OCI-LY3 (cell line): ENCODE results near the gene MUSK.

Experiments used
- H2AFZ ChIP-seq: fragments of 200-600, 300-600 bp; shearing (Covaris generic); 2 replicates; pipeline ENCODE4 v1.6.0; 2014; ENCODE audit warnings: antibody characterized with exemption, low read depth, low read length
- H3K27ac ChIP-seq: fragments of 200-600, 300-600 bp; sonication (generic); 2 replicates; pipeline ENCODE4 v1.5.1; 2014; ENCODE audit warnings: mild to moderate bottlenecking, low read length, moderate library complexity, mixed read lengths
- H3K27me3 ChIP-seq: fragments of 200-600, 300-600 bp; sonication (generic); 2 replicates; pipeline ENCODE4 v1.6.1; 2014; ENCODE audit warnings: low read depth, low read length, mixed read lengths
- H3K36me3 ChIP-seq: fragments of 200-600, 300-600 bp; sonication (generic); replicated peaks from 2 replicates; pipeline ENCODE3; 2014; ENCODE audit warnings: low read depth, low read length, mixed read lengths
- H3K4me1 ChIP-seq: fragments of 300-600, 200-600 bp; sonication (generic); 2 replicates; pipeline ENCODE4 v1.6.1; 2014; ENCODE audit warnings: low read length, mixed read lengths
- H3K4me2 ChIP-seq: fragments of 200-600, 300-600 bp; sonication (generic); 2 replicates; pipeline ENCODE4 v1.6.1; 2014; ENCODE audit warnings: low read length, mixed read lengths
- H3K4me3 ChIP-seq: fragments of 300-600, 200-600 bp; sonication (generic); 2 replicates; pipeline ENCODE4 v1.5.1; 2014; ENCODE audit warnings: antibody characterized with exemption, mild to moderate bottlenecking, low read length, moderate library complexity
- H3K79me2 ChIP-seq: fragments of 300-600, 200-600 bp; shearing (Covaris generic); 2 replicates; pipeline ENCODE4 v1.6.1; 2014; ENCODE audit warnings: mild to moderate bottlenecking, low read length, mixed read lengths
- H3K9ac ChIP-seq: fragments of 300-600, 200-600 bp; shearing (Covaris generic); 2 replicates; pipeline ENCODE4 v1.6.0; 2014; ENCODE audit warnings: mild to moderate bottlenecking, low read length, moderate library complexity
- H3K9me3 ChIP-seq: fragments of 200-600, 300-600 bp; shearing (Covaris generic); 2 replicates; pipeline ENCODE4 v1.6.1; 2014; ENCODE audit warnings: low read length, mixed read lengths; ENCODE audit not compliant: insufficient read depth
- H4K20me1 ChIP-seq: fragments of 200-600, 300-600 bp; sonication (generic); 2 replicates; pipeline ENCODE4 v1.6.1; 2016; ENCODE audit warnings: low read length, mixed read lengths; ENCODE audit not compliant: insufficient read depth
- EZH2phosphoT487 ChIP-seq: fragments of 200-600 bp; shearing (Covaris generic); IDR thresholded peaks from 2 replicates; pipeline ENCODE4 v1.6.1; 2018; ENCODE audit warnings: antibody characterized with exemption, mixed run types, low read depth
- TF ChIP-seq, protein P1 (sequence below): fragments of 200-600, 300-600 bp; sonication (generic); IDR thresholded peaks from 2 replicates; pipeline ENCODE4 v1.5.1; 2014; ENCODE audit warnings: antibody characterized with exemption, low read length, low read depth

Gene MUSK

DNA sequence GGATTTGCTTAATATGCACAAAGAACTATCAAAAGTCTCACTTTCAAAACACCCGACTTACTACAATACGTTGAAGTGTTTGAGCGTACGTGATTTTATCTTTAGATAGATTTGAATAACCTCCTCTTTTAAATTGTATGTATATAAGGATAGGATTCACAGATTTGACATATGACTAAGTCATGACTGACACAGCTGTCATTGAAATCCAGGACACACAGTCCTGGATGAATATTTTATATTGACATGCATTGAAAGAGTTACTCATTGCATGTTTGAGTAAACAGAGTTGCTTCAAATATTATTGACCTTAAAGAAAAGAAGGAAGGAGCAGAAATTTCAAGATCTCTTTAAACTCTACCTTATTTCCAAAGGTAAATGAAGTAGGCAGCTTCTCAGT, 3.3 kb downstream of the MUSK start:
- no peak overlapping the region for H2AFZ ChIP-seq
- H3K9me3 ChIP-seq = no peaks in the 10 kb centered on the region
- H3K27ac ChIP-seq = no peak overlapping the region
- no peaks in the 10 kb centered on the region for H3K79me2 ChIP-seq
- no peaks in the 10 kb centered on the region for H3K27me3 ChIP-seq
- no peak overlapping the region for H3K4me2 ChIP-seq
- H4K20me1 ChIP-seq = no peaks in the 10 kb centered on the region
- H3K4me3 ChIP-seq = no peak overlapping the region
- H3K4me1 ChIP-seq = no peaks in the 10 kb centered on the region
- TF ChIP-seq, protein P1, sequence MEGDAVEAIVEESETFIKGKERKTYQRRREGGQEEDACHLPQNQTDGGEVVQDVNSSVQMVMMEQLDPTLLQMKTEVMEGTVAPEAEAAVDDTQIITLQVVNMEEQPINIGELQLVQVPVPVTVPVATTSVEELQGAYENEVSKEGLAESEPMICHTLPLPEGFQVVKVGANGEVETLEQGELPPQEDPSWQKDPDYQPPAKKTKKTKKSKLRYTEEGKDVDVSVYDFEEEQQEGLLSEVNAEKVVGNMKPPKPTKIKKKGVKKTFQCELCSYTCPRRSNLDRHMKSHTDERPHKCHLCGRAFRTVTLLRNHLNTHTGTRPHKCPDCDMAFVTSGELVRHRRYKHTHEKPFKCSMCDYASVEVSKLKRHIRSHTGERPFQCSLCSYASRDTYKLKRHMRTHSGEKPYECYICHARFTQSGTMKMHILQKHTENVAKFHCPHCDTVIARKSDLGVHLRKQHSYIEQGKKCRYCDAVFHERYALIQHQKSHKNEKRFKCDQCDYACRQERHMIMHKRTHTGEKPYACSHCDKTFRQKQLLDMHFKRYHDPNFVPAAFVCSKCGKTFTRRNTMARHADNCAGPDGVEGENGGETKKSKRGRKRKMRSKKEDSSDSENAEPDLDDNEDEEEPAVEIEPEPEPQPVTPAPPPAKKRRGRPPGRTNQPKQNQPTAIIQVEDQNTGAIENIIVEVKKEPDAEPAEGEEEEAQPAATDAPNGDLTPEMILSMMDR = no peak
- no peak for TF ChIP-seq EZH2phosphoT487
- no peaks in the 10 kb centered on the region for H3K36me3 ChIP-seq
- no peak overlapping the region for H3K9ac ChIP-seq

DNA sequence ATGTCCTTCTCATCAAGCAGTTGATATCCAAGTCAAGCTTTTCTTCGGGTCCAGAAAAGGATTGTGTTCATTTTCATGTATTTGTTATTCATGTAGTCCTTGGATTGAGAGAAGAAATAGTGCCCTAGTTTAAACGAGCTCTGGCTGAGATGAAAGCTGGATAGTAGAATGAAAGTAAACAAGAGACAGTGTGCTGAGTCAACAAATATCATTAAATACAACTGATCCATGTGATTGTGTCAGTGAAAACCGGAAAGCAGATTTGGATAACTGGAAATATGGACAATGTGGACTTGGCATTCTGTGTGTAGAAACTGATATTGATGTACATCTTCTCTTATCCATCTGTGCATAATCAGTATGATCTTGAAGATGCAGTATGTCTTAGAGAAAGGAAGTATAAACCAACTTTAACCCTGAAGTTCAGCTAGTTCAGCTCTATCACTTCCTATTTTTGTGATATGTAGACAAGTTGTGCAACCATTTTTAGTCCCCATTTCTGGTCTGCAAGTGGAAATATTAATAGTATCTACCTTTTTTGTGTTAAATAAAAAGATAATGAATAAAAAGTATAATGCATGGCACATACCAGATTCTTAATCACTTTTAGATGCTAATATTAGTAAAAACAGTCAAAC, 4.4 kb downstream of the MUSK start:
- H3K4me1 ChIP-seq = no peaks in the 10 kb centered on the region
- no peaks in the 10 kb centered on the region for H3K9me3 ChIP-seq
- no peak for TF ChIP-seq EZH2phosphoT487
- TF ChIP-seq, protein P1 = no peak
- H4K20me1 ChIP-seq = no peaks in the 10 kb centered on the region
- H2AFZ ChIP-seq = no peak overlapping the region
- H3K79me2 ChIP-seq = no peaks in the 10 kb centered on the region
- H3K27me3 ChIP-seq = no peaks in the 10 kb centered on the region
- H3K27ac ChIP-seq = no peak overlapping the region
- no peak overlapping the region for H3K4me3 ChIP-seq
- H3K9ac ChIP-seq = no peak overlapping the region
- no peak overlapping the region for H3K4me2 ChIP-seq
- H3K36me3 ChIP-seq = no peaks in the 10 kb centered on the region

DNA sequence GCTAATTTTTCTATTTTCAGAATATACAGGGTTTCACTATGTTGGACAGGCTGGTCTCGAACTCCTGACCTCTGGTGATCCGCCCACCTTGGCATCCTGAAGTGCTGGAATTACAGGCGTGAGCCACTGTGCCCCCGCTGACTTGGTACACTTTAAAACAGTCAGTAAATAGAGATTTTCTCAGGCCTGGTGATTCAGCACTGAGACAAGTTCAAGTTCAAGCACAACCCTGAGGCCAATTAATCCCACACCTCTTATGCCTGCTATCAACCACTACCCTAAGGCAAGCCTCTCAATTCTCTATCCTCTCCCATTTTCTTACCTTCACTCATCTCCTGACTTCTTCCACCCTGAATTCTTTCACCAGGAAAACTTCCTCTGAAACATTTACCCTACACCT, 18.9 kb downstream of the MUSK start:
- no peaks in the 10 kb centered on the region for H3K9me3 ChIP-seq
- no peaks in the 10 kb centered on the region for H3K27me3 ChIP-seq
- TF ChIP-seq EZH2phosphoT487 = no peak
- TF ChIP-seq, protein P1 = no peak
- H2AFZ ChIP-seq = no peak overlapping the region
- H3K79me2 ChIP-seq = no peaks in the 10 kb centered on the region
- H3K9ac ChIP-seq = no peak overlapping the region
- no peak overlapping the region for H3K4me2 ChIP-seq
- no peaks in the 10 kb centered on the region for H3K36me3 ChIP-seq
- no peak overlapping the region for H3K4me3 ChIP-seq
- no peaks in the 10 kb centered on the region for H4K20me1 ChIP-seq
- H3K27ac ChIP-seq = no peak overlapping the region
- no peaks in the 10 kb centered on the region for H3K4me1 ChIP-seq

DNA sequence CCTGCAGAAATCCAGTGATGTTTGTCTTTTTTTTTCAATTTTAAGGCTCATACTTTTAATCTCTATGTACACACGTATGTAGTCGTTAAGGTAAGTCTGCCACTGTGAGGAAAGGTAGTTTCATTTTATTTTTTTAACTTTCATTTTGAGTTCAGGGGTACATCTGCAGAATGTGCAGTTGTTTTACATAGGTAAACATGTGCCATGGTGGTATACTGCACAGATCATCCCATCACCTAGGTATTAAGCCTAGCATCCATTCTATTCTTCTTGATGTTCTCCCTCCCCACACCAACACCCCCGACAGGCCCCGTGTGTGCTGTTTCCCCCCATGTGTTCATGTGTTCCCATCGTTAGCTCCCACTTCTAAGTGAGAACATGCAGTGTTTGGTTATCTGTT, 19.7 kb downstream of the MUSK start:
- Histone ChIP-seq H3K27ac (no peak overlapping the region), H3K4me2 (no peak overlapping the region), H3K36me3 (no peaks in the 10 kb centered on the region), H3K79me2 (no peaks in the 10 kb centered on the region), H2AFZ (no peak overlapping the region), H3K27me3 (no peaks in the 10 kb centered on the region), H3K4me1 (no peaks in the 10 kb centered on the region), H3K4me3 (no peak overlapping the region), H4K20me1 (no peaks in the 10 kb centered on the region), H3K9ac (no peak overlapping the region), H3K9me3 (no peaks in the 10 kb centered on the region)
- TF ChIP-seq EZH2phosphoT487 = no peak
- TF ChIP-seq, protein P1 = no peak
